GM23338 (cell line): ENCODE results near the gene PIBF1. TPM values are rescaled to one million over a fixed set of nuclear protein-coding genes. Genes with fewer than 3 reads are reported as not detected.

Experiments used
- ATAC-seq: fragments of 200-7000 bp; cut with Tn5 transposase; 3 replicates; pipeline ENCODE4 v1.9.1; 2020
- DNase-seq: peaks from one replicate; pipeline ENCODE4 v3.0.0-alpha.2; 2015; ENCODE audit warnings: low spot score
- H2AFZ ChIP-seq: fragments of 200-600 bp; sonication (generic); 2 replicates; pipeline ENCODE4 v1.8.0; 2016; ENCODE audit warnings: antibody characterized with exemption, mild to moderate bottlenecking, moderate library complexity
- H3F3A ChIP-seq: fragments of 200-600 bp; sonication (generic); replicated peaks from 2 replicates; pipeline ENCODE4 v1.8.0; 2017; ENCODE audit warnings: antibody characterized with exemption, mixed run types, low read depth
- H3K27ac ChIP-seq: fragments of 200-600 bp; sonication (generic); 2 replicates; pipeline ENCODE4 v1.6.1; 2016; ENCODE audit warnings: low read depth
- H3K27me3 ChIP-seq: fragments of 200-600 bp; sonication (generic); 2 replicates; pipeline ENCODE4 v1.8.0; 2016; ENCODE audit warnings: mild to moderate bottlenecking, mixed run types, moderate library complexity; ENCODE audit not compliant: insufficient read depth
- H3K36me3 ChIP-seq: fragments of 200-600 bp; sonication (generic); 2 replicates; pipeline ENCODE4 v1.8.0; 2016; ENCODE audit warnings: mild to moderate bottlenecking; ENCODE audit not compliant: insufficient read depth
- H3K4me1 ChIP-seq: fragments of 200-600 bp; sonication (generic); 2 replicates; pipeline ENCODE4 v1.8.0; 2016; ENCODE audit warnings: mild to moderate bottlenecking, moderate library complexity; ENCODE audit not compliant: insufficient read depth
- H3K4me2 ChIP-seq: fragments of 200-600 bp; sonication (generic); 2 replicates; pipeline ENCODE4 v1.7.1; 2017; ENCODE audit warnings: mixed run types
- H3K4me3 ChIP-seq: fragments of 200-600 bp; sonication (generic); 2 replicates; pipeline ENCODE4 v1.6.1; 2016; ENCODE audit warnings: mixed run types
- H3K79me2 ChIP-seq: fragments of 200-600 bp; sonication (generic); replicated peaks from 2 replicates; pipeline ENCODE4 v1.8.0; 2017; ENCODE audit warnings: mild to moderate bottlenecking; ENCODE audit not compliant: insufficient read depth
- H3K9me2 ChIP-seq: fragments of 200-600 bp; sonication (generic); 2 replicates; pipeline ENCODE4 v1.8.0; 2017; ENCODE audit not compliant: insufficient read depth
- H4K20me1 ChIP-seq: fragments of 200-600 bp; sonication (generic); replicated peaks from 2 replicates; pipeline ENCODE4 v1.8.0; 2017; ENCODE audit warnings: mild to moderate bottlenecking; ENCODE audit not compliant: insufficient read depth
- H3K27ac Mint-ChIP-seq: 2 replicates; pipeline ENCODE4 v1.8.0; 2020; ENCODE audit warnings: inconsistent platforms, mild to moderate bottlenecking, moderate library complexity, mixed read lengths
- H3K27me3 Mint-ChIP-seq: 3 replicates; pipeline ENCODE4 v1.8.0; 2022; ENCODE audit warnings: low read depth, mild to moderate bottlenecking, moderate library complexity, mixed read lengths, inconsistent platforms; ENCODE audit not compliant: insufficient read depth, poor library complexity
- H3K36me3 Mint-ChIP-seq: 3 replicates; pipeline ENCODE4 v1.8.0; 2021; ENCODE audit warnings: low read depth, mild to moderate bottlenecking, inconsistent platforms, moderate library complexity, mixed read lengths
- H3K4me1 Mint-ChIP-seq: 3 replicates; pipeline ENCODE4 v1.8.0; 2020; ENCODE audit warnings: mild to moderate bottlenecking, inconsistent platforms, mixed read lengths
- H3K4me3 Mint-ChIP-seq: 3 replicates; pipeline ENCODE4 v1.8.0; 2021; ENCODE audit warnings: moderate library complexity, mild to moderate bottlenecking, inconsistent platforms, mixed read lengths
- H3K9me3 Mint-ChIP-seq: 3 replicates; pipeline ENCODE4 v1.8.0; 2020; ENCODE audit warnings: moderate library complexity, mild to moderate bottlenecking, inconsistent platforms, mixed read lengths
- CREB1 ChIP-seq: fragments of 250-450 bp; sonication (Bioruptor Pico); IDR thresholded peaks from 2 replicates; pipeline ENCODE4 v1.5.0; 2020; ENCODE audit warnings: low read depth, mild to moderate bottlenecking, moderate library complexity
- JUNB ChIP-seq: IDR thresholded peaks from one replicate; pipeline ENCODE4 v1.6.1; 2016; ENCODE audit warnings: antibody characterized with exemption; ENCODE audit not compliant: unreplicated experiment
- NANOG ChIP-seq: IDR thresholded peaks from 2 replicates; pipeline ENCODE4 v1.6.1; 2016; ENCODE audit warnings: antibody characterized with exemption, borderline replicate concordance
- STAT1 ChIP-seq: IDR thresholded peaks from one replicate; pipeline ENCODE4 v1.6.1; 2016; ENCODE audit warnings: antibody characterized with exemption; ENCODE audit not compliant: unreplicated experiment
- ZNF114 ChIP-seq: fragments of 250-450 bp; sonication (Bioruptor Pico); IDR thresholded peaks from 2 replicates; pipeline ENCODE4 v1.5.0; 2020; ENCODE audit warnings: mild to moderate bottlenecking, moderate library complexity
- ZNF331 ChIP-seq: fragments of 250-450 bp; sonication (Bioruptor Pico); IDR thresholded peaks from 2 replicates; pipeline ENCODE4 v1.5.0; 2020; ENCODE audit warnings: low read depth, mild to moderate bottlenecking, moderate library complexity
- polyA plus RNA-seq: library from polyadenylated mRNA; unstranded; fragments of >200 nt; fragmentation: Nextera tagmentation; extraction: Ambion mirVana; gene quantifications from 2 replicates; pipeline ENCODE4 v1.2.1, GENCODE V29; 2016
- total RNA-seq: library from RNA; depleted of rRNA; stranded (reverse); fragments of >200 nt; shearing (Covaris generic); gene quantifications from 2 replicates; pipeline ENCODE4 v1.2.3, GENCODE V29; 2014
- TF ChIP-seq, protein P1 (sequence below): IDR thresholded peaks from 2 replicates; pipeline ENCODE4 v1.6.1; 2016; ENCODE audit warnings: antibody characterized with exemption
- TF ChIP-seq, protein P2 (sequence below): IDR thresholded peaks from one replicate; pipeline ENCODE4 v1.6.1; 2018; ENCODE audit warnings: antibody characterized with exemption; ENCODE audit not compliant: unreplicated experiment
- TF ChIP-seq, protein P3 (sequence below), 2 experiments: fragments of 200-600 bp in 1 of 2; sonication (generic) in 1 of 2; conservative IDR thresholded peaks; 2 replicates each; pipeline versions ENCODE4 v1.5.1 to v1.6.1; 2016 to 2017; ENCODE audit warnings: antibody characterized with exemption in 2 of 2, low read depth in 2 of 2, mild to moderate bottlenecking in 2 of 2, moderate library complexity in 1 of 2
- TF ChIP-seq, protein P4 (sequence below): fragments of 250-450 bp; sonication (Bioruptor Pico); IDR thresholded peaks from 2 replicates; pipeline ENCODE4 v1.5.0; 2020; ENCODE audit warnings: mild to moderate bottlenecking, moderate library complexity

The PIBF1 gene
- total and polyA plus RNA-seq, 2 experiments from 2014 or later: 14.9 to 22.6 TPM

DNA sequence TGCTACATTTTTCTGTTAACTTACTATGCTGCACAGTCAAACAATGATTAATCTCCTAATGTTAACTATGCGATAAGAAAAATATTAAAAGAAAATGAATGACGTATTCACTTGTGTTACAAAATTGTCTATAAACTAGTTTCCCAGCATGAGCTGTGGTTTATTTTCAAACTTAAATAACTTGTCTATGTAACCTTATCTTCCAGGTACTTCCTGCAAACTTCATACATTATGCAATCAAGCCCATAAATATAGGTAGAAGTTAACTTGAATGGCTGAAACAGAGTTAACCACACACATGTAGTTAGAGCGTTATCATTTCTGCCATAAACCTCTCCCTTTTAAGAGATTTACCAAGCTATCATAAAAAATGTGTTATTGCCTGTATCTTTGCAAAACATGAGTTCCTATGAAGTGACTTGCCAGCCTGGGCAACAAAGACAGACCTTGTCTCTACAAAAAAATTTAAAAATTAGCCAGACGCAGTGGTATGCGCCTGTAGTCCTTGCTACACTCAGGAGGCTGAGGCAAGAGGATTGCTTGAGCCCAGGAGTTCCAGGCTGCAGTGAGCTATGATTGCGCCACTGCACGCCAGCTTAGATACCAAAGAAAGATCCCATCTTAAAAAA is 259.1 kb downstream of the PIBF1 start (continued):
- TF ChIP-seq, protein P1, sequence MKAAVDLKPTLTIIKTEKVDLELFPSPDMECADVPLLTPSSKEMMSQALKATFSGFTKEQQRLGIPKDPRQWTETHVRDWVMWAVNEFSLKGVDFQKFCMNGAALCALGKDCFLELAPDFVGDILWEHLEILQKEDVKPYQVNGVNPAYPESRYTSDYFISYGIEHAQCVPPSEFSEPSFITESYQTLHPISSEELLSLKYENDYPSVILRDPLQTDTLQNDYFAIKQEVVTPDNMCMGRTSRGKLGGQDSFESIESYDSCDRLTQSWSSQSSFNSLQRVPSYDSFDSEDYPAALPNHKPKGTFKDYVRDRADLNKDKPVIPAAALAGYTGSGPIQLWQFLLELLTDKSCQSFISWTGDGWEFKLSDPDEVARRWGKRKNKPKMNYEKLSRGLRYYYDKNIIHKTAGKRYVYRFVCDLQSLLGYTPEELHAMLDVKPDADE: no peak
- TF ChIP-seq ZNF331 (CRISPR knock-in tag) (no peak), NANOG (no peak)
- TF ChIP-seq, protein P2, sequence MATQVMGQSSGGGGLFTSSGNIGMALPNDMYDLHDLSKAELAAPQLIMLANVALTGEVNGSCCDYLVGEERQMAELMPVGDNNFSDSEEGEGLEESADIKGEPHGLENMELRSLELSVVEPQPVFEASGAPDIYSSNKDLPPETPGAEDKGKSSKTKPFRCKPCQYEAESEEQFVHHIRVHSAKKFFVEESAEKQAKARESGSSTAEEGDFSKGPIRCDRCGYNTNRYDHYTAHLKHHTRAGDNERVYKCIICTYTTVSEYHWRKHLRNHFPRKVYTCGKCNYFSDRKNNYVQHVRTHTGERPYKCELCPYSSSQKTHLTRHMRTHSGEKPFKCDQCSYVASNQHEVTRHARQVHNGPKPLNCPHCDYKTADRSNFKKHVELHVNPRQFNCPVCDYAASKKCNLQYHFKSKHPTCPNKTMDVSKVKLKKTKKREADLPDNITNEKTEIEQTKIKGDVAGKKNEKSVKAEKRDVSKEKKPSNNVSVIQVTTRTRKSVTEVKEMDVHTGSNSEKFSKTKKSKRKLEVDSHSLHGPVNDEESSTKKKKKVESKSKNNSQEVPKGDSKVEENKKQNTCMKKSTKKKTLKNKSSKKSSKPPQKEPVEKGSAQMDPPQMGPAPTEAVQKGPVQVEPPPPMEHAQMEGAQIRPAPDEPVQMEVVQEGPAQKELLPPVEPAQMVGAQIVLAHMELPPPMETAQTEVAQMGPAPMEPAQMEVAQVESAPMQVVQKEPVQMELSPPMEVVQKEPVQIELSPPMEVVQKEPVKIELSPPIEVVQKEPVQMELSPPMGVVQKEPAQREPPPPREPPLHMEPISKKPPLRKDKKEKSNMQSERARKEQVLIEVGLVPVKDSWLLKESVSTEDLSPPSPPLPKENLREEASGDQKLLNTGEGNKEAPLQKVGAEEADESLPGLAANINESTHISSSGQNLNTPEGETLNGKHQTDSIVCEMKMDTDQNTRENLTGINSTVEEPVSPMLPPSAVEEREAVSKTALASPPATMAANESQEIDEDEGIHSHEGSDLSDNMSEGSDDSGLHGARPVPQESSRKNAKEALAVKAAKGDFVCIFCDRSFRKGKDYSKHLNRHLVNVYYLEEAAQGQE: no peak
- TF ChIP-seq, protein P3, sequence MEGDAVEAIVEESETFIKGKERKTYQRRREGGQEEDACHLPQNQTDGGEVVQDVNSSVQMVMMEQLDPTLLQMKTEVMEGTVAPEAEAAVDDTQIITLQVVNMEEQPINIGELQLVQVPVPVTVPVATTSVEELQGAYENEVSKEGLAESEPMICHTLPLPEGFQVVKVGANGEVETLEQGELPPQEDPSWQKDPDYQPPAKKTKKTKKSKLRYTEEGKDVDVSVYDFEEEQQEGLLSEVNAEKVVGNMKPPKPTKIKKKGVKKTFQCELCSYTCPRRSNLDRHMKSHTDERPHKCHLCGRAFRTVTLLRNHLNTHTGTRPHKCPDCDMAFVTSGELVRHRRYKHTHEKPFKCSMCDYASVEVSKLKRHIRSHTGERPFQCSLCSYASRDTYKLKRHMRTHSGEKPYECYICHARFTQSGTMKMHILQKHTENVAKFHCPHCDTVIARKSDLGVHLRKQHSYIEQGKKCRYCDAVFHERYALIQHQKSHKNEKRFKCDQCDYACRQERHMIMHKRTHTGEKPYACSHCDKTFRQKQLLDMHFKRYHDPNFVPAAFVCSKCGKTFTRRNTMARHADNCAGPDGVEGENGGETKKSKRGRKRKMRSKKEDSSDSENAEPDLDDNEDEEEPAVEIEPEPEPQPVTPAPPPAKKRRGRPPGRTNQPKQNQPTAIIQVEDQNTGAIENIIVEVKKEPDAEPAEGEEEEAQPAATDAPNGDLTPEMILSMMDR (conservative IDR thresholded peaks at IDR 0.05; ENCODE audit: low read depth in 2 of 2): no peak

DNA sequence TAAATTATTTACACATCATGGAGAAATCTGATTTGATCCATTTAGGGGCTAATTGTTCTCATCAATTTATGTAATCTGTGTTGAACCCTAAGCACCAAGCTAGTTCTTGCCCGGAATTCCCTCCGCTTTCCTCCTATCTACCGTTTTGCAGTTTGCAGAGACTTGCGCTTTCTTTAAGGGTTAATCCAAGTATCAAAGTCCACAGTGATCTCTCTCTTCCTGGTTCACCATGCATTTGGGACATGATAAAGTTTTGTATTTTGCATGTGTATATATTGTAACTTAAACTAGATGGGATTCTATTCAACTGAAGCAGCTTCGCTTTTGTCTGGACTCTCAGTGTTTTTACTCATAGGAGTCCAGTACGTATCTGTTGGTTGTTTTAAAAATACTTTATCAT is 263.1 kb downstream of the PIBF1 start:
- Mint-ChIP-seq H3K27me3 (no peaks in the 10 kb centered on the region), H3K27ac (no peak overlapping the region), H3K4me1 (peaks cover 2% of the 10 kb centered on the region; the same call in 2 of the 3 replicates), H3K4me3 (no peak overlapping the region), H3K9me3 (no peaks in the 10 kb centered on the region), H3K36me3 (no peaks in the 10 kb centered on the region)
- DNase-seq (no peak), ATAC-seq (no peak)
- Histone ChIP-seq H3K27ac (no peak overlapping the region), H3K4me1 (no peaks in the 10 kb centered on the region), H3K4me2 (no peak overlapping the region), H3K79me2 (no peaks in the 10 kb centered on the region), H3K36me3 (no peaks in the 10 kb centered on the region), H3K27me3 (no peaks in the 10 kb centered on the region), H2AFZ (no peak overlapping the region), H4K20me1 (no peaks in the 10 kb centered on the region), H3F3A (no peaks in the 10 kb centered on the region), H3K4me3 (no peak overlapping the region), H3K9me2 (no peaks in the 10 kb centered on the region)
- no peak for TF ChIP-seq STAT1
- no peak for TF ChIP-seq CREB1 (CRISPR knock-in tag)
- TF ChIP-seq ZNF331 (CRISPR knock-in tag): no peak
- no peak for TF ChIP-seq JUNB
- TF ChIP-seq ZNF114: no peak
- TF ChIP-seq, protein P4, sequence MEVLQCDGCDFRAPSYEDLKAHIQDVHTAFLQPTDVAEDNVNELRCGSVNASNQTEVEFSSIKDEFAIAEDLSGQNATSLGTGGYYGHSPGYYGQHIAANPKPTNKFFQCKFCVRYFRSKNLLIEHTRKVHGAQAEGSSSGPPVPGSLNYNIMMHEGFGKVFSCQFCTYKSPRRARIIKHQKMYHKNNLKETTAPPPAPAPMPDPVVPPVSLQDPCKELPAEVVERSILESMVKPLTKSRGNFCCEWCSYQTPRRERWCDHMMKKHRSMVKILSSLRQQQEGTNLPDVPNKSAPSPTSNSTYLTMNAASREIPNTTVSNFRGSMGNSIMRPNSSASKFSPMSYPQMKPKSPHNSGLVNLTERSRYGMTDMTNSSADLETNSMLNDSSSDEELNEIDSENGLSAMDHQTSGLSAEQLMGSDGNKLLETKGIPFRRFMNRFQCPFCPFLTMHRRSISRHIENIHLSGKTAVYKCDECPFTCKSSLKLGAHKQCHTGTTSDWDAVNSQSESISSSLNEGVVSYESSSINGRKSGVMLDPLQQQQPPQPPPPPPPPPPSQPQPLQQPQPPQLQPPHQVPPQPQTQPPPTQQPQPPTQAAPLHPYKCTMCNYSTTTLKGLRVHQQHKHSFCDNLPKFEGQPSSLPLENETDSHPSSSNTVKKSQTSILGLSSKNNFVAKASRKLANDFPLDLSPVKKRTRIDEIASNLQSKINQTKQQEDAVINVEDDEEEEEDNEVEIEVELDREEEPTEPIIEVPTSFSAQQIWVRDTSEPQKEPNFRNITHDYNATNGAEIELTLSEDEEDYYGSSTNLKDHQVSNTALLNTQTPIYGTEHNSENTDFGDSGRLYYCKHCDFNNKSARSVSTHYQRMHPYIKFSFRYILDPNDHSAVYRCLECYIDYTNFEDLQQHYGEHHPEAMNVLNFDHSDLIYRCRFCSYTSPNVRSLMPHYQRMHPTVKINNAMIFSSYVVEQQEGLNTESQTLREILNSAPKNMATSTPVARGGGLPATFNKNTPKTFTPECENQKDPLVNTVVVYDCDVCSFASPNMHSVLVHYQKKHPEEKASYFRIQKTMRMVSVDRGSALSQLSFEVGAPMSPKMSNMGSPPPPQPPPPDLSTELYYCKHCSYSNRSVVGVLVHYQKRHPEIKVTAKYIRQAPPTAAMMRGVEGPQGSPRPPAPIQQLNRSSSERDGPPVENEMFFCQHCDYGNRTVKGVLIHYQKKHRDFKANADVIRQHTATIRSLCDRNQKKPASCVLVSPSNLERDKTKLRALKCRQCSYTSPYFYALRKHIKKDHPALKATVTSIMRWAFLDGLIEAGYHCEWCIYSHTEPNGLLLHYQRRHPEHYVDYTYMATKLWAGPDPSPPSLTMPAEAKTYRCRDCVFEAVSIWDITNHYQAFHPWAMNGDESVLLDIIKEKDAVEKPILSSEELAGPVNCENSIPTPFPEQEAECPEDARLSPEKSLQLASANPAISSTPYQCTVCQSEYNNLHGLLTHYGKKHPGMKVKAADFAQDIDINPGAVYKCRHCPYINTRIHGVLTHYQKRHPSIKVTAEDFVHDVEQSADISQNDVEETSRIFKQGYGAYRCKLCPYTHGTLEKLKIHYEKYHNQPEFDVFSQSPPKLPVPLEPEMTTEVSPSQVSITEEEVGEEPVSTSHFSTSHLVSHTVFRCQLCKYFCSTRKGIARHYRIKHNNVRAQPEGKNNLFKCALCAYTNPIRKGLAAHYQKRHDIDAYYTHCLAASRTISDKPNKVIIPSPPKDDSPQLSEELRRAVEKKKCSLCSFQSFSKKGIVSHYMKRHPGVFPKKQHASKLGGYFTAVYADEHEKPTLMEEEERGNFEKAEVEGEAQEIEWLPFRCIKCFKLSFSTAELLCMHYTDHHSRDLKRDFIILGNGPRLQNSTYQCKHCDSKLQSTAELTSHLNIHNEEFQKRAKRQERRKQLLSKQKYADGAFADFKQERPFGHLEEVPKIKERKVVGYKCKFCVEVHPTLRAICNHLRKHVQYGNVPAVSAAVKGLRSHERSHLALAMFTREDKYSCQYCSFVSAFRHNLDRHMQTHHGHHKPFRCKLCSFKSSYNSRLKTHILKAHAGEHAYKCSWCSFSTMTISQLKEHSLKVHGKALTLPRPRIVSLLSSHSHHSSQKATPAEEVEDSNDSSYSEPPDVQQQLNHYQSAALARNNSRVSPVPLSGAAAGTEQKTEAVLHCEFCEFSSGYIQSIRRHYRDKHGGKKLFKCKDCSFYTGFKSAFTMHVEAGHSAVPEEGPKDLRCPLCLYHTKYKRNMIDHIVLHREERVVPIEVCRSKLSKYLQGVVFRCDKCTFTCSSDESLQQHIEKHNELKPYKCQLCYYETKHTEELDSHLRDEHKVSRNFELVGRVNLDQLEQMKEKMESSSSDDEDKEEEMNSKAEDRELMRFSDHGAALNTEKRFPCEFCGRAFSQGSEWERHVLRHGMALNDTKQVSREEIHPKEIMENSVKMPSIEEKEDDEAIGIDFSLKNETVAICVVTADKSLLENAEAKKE (CRISPR knock-in tag): no peak
